Loucy (cell line): ENCODE measurements around the gene ADGRF4.

Experiments used
- CTCF ChIP-seq: fragments of 200-600 bp; sonication (generic); conservative IDR thresholded peaks from 2 replicates; pipeline ENCODE4 v1.5.1; 2014; ENCODE audit warnings: mild to moderate bottlenecking, antibody characterized with exemption, low read length
- EZH2phosphoT487 ChIP-seq: fragments of 200-600 bp; IDR thresholded peaks from 2 replicates; pipeline ENCODE4 v1.6.1; 2018; ENCODE audit warnings: antibody characterized with exemption, mild to moderate bottlenecking, moderate library complexity, borderline replicate concordance

DNA sequence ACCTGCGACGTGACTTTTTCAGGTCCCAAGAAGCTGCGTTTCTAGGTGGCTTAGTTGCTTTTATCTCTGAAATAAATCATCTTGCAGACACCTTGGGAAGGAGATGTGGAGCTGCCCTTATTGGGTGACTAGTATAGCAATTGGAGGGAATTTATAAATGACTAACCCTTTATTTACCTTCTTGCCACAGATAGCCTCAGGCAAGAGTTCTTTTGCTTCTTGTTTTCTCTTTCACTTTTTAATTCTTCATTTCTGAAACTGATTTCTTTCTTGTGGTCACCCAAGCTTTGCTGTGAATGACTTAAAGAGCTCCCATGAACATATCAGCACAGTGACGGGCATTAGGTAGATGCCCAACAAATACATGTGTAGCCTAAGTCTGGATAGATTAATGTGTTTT lies 3.0 kb downstream of the ADGRF4 start:
- no peak for TF ChIP-seq CTCF
- no peak for TF ChIP-seq EZH2phosphoT487
